HG03095 (cell line): ENCODE data around the gene SLC6A13.

ENCODE experiments used
- ATAC-seq: cut with Tn5 transposase; IDR thresholded peaks from one replicate; pipeline ENCODE4 v1.9.1; 2021; ENCODE audit warnings: moderate library complexity; ENCODE audit not compliant: unreplicated experiment

The SLC6A13 gene

DNA sequence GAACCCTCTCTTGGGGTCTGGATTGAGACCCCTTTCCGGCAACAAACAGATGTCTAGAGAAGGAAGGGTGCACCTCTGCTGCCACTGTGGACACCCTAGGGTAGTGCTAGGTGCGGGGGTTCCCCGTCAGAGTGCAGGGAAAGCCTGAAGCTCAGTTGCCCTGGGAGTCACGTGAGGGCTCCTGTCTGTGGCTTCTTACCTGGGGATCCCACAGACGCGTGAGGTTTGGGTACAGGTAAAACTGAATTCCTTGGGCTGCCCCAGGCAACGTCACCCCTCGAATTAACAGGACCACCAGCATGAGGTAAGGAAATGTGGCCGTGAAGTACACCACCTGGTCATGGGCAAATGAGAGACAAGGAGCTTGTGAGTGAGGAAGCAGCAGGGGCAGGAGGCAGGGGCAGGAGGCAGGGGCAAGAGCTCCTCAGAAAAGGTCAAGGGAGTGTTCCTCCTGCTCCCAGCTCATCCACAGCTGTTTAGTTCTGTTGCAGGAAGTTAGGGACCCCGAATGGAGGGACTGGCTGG, 27.7 kb downstream of the SLC6A13 start:
- no peak for ATAC-seq

DNA sequence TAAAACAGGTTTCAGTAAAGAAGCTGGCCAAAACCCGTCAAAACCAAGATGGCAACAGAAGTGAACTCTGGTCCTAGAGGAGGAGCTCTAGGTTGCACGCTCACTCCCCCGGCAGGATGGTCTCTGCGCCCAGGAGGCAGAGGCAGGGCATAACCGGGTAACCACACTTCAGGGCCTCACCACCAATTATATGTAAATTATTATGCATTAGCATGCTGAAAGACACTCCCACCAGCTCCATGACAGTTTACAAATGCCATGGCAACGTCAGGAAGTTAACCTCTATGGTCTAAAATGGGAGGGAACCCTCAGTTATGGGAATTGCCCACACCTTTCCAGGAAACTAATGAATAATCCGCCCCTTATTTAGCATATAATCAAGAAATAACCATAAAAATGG, 28.6 kb downstream of the SLC6A13 start:
- no peak for ATAC-seq

DNA sequence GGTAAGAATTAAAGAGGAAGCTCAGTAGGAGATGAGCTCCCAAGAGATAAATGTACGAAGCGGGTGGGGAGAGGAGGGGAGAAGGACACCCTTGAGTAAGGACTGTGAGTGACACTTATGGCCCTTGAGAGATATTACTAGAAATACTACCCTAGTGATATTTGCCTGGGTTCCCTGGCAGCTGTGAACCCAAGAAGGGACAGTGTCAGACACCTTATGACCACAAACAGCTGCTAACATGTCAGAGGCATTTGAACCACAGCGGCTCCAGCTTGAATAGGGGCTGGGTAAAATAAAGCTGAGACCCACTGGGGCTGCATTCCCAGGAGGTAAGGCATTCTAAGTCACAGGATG, 29.0 kb downstream of the SLC6A13 start:
- no peak for ATAC-seq

DNA sequence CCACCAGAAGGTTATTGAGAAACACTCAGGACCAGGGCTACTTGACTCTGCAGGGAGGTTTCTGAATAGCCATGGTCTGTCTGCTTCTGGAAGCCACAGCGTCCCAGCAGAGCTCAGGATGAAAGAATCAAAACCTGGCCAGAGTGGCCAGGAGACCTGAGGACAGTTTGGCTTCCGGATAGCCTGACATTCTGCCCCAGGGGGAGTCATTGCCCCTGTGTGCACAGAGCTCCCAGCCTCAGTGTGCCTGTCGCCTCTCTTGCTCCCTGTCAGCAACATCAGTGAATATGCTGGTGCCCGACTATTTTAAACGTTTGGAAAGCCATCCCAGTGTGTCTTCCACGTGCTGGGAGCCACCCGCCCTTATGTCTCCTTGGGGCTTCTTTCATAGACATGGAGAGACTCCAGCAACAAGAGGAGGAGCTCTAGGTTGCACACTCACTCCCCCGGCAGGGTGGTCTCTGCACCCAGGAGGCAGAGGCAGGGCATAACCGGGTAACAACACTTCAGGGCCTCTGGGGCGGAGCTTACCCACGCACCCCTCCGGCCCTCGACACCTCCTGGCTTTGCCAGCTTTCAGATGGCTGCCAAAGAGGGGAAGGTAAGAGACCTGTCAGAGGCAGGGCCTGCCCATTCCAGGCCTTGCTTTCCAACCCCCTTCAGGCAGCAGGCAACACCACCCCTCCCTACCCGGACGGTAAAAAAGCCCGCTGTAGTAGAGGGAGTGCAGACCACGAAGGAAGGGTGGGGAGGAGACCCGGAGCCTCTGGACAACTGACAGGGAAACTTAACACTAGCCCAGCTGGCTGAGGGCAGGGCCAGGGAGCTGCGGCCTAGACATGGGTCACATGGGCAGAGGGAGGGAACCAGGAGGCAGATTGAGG, 29.7 kb downstream of the SLC6A13 start:
- no peak for ATAC-seq

DNA sequence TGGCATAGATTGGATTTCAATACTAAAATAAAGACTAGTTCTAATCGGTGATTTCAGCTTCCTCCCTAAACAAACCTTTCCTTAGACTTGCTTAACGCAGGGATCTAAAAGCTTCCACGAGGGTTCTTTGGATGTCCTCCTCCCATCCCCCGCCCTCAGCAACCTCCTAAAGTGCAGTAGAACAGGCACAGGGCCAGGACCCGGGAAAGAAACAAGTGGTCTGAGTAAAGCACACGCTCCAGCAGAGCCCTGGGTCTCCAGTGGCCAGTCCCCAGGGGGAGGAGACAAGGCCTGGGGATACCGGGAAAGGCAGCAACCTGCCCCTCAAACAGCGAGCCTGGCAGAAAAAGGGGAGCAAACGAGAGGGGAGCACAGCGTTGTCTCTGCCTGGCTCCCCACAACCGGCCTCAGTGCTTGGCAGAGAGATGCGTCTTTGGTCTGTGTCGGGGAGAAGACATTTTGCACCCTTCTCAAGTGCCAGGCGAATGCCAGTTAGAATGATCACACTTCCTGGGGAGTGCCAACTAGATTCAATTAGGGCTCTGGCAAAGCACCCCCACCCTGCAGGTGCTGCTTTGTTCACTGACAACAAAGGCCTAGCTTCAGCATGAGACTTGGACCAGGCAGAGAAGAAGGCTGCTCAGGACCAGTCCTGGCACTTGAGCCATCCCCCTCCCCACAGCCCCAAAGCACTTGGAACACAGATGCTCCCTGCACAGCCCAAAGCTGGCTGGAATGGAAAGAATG, 31.5 kb downstream of the SLC6A13 start:
- ATAC-seq, result no peak

DNA sequence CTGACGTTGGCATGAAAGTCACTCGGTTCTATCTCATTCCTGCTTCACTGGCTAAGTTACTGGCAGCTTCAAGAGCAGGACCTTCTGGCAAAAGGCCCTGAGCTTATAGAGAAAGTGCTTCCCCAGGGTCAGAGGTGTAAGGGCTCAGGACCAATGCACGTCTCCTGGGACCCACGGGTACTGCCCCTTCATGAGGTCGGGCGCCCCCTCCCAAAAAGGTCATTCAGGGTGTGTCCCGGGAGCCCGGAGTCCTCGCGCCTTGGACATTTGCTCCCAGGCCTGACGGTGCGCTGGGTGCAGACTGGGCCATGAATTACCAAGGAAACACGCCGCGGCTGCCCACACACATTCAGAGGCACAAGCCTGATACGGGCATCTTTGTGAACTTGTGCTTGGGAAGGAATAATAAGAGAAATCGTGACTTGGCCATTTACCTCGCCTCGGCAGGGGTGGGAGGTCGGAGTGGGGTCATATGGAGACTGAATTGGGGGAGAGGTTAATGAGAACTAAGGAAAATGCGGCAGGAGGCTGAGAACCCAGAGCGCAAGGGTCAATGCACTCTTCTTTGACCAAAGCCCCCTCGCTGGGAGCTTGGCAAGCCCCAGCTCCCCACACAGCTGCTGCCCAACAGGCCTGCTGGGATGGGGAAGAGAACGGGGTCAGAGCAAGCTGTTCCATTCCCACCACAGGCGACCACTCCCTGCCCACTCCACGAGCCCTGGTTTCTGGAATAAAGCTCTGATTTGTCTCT, 33.0 kb downstream of the SLC6A13 start:
- no peak for ATAC-seq

DNA sequence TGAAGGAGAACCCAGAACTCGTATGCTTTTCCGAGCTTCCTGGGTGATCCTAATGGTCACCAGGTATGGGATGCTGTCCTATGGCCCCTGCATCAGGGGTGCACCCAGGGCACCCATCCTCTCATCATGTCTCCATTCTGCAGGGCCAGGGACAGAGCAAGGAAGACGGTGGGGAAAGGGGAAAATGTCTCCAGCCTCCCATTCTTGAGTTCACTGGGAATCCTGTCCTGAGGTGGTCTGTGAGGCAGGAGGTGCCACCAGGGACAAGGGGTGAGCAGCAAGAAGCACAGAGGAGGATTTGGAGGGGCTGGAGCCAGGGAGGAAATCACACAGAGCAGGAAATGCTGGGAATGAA, 33.8 kb downstream of the SLC6A13 start:
- ATAC-seq, result no peak

DNA sequence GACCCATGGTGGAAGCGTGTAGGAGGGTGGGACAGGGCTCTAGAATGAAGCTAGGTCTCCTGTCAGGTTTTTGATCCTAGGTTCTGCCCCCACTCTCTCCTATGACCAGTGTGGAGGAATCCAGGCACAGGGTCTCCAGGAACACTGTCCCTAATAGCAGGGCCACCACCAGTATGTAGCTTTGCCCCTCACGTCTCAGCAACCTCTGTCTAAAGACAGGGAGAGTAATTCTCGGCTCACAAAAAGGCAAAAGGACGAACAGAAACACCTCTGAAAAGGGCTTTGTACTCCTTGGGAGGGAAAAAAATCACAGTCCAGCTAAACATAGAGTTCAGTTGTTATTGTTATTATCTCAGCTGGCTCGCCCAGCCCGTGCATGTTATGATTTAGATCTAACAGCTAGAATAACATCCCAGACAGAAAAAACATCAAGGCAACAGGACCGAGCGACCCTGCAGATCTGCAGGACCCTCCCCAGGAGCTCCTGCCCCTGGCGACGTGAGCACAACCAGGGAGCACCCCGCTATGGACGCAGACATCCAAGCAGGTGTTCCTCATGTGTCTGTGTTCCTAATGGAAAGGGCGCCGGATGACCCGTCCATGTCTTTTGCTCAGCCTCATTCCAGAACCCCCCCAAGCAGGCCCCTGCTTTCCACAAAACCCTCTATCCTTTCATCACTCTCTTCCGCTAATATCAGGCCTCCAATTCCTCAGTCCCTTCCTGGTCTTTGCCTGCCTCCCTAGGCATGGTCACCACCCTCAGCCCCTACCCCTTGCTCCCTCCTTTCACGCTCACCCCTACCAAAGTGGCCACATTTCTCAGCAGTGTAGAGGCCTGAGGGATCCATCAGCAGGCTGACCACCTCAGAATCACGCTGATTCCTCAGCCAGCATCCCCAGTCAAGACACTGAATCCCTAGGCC, 34.5 kb downstream of the SLC6A13 start:
- ATAC-seq, result no peak

DNA sequence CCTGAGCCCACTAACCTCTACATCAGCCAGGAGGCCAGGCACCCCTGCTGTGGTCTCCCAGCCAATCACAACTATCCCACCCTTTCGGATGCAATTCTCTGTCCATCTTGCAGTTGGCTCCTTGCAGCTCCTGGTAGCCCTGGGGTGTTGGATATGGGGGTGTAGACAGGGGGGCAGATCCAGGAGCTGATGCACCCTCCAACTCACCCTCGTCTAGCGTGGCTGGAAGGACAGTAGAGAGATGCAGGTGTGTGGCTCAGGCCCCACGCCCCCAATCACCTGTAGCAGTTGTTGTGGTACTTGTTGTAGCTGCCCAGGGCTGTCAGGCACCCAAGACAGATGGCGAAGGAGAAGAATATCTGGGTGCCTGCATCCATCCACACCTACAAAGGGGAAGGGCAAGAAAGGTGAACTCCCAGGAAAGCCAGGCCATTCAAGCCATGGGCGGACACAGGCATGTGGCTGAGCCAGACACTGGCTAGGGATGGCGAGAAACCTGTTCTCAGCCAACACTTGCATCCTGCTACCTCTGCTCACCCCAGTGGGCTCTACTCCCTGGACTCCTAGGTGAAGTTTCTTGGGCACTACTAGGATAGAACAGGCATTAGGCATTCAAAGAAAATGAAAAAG, 35.2 kb downstream of the SLC6A13 start:
- no peak for ATAC-seq

DNA sequence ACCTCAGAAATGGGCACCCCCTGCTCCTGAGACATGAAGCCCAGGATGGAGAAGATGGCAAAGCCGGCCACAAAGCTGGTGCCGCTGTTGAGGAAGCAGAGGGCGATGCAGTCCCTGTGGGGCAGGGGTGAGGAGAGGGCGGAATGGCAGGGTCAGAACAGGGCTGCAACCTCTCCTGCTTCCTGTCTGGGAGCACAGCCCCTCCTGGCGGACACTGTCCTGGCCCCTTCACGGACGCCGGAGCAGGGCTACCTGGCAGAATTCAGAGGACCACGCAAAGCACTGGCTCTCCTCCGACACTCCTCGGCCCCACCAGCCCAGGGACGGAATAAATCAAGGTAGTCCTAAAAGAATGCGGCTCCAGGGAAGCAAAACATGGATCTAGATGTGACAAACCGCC, 36.2 kb downstream of the SLC6A13 start:
- no peak for ATAC-seq

DNA sequence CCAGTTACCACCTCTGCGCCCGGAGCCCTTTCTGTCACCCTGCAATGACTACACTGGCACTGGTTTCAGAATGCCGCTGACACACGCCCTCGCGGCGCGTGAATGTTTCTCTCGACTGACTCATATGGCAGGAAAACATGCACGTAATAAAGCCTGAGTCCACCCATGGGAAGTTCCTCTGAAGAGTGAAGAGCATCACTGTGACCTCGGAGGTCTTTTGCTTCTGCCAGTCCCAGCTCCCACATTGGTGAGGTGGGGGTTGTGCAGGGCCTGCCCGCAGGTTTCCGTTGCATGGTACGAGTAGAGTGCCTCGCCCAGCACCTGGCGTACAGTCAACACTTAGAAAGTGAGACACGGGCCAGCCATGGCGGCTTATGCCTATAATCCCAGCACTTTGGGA, 37.6 kb downstream of the SLC6A13 start:
- ATAC-seq, result no peak

DNA sequence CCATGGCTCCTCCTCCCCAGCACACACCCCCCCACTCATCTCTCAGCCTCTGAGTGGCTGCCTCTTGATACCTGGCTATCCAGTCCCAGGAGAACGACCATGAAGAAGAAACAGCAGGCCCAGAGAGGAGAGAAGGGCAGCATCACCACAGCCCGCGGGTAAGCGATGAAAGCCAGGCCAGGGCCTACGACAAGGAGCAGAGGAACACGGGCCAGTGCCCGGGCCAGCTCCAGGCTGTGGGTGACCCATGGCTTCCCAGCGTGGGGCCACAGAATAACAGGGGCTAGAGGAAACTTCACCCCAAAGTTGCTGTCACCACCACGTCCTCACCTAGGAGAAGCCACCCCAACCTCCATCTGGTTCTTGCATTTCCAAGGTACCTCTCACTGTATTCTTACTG, 38.3 kb downstream of the SLC6A13 start:
- ATAC-seq, result no peak

DNA sequence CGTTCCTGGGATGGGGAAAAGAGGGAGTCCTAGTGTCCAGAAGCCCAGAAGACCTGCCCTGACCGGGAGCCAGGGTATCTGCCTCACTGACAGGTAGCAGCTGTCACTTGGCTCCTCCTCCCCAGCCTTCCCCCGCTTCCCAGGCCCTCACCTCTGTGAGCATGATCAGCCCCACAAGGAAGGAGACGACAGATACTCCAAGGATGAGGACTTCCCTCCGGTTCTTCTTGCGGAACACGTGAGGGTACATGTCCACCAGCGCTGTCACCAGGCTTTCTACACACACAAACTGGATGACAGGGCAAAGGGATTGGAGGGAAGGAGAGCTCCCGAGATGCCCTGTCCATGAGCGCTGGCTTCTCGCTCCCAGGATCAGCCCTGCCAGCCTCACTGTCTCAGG, 38.8 kb downstream of the SLC6A13 start:
- no peak for ATAC-seq

DNA sequence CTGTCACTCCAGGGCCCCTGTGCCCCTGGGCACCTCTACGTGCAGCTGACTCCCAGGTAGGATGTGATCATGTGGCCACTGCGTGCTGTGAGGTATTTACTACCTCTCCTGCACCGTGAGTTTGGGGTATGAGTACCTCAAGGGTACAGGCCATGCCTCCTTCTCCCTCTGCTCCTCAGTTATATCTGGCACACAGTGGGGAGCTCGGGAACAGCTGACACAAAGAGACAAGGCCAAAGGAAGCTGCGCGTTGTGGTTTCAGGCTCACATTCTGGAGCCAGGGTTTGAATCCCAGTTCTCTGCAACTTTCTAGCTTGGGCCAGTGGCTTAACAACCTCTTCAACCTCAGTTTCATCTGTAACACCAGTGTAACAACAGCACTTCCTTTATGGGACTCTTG, 40.9 kb downstream of the SLC6A13 start:
- ATAC-seq, result no peak

DNA sequence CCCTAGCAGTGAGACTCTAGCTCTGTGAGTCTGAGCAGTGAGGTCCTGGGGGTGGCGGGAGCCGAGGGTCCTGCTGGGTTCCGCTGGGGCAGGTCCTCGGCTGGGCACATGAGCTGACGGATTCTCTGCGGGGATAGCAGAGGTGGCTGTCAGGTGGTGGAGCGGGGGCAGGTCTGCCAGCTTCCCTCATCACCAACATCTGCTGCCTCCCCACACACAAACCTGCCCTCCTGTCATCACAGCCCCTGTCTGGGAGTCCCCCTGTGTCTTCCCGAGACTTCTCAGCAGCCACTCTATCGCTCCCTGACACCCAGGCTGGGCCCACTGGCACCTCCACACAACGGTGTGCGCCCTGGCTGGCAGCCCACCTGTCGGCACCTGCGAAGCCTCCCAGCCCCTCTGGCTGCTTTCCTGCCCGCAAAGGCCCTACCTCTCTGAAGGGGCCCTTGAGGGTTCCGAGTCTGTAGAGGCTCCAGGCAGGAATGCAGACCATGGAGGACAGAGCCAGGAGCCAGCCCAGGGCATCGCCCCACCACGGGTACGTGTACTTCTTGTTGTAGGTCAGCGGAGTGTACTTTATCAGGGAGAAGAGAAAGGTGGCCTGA, 41.6 kb downstream of the SLC6A13 start:
- no peak for ATAC-seq

DNA sequence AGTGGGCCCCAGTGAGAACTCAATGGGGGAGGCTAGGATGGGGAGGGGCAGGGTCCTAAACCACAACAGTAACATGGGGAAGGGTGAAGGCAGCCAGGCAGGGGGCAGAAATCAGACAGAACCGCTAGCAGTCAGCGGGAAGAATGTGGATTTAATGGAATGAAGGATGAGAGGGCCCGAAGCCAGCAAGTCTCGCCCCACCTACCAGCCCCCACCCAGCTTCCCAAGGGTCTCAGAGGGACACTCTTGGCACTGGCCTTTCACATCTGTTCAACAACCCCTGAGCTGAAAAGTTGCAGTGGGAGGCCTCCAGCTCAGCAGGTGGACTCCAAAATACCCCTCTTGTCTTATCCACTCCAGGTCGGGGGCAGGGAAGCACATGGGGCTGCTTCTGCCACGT, 42.1 kb downstream of the SLC6A13 start:
- ATAC-seq, result no peak

DNA sequence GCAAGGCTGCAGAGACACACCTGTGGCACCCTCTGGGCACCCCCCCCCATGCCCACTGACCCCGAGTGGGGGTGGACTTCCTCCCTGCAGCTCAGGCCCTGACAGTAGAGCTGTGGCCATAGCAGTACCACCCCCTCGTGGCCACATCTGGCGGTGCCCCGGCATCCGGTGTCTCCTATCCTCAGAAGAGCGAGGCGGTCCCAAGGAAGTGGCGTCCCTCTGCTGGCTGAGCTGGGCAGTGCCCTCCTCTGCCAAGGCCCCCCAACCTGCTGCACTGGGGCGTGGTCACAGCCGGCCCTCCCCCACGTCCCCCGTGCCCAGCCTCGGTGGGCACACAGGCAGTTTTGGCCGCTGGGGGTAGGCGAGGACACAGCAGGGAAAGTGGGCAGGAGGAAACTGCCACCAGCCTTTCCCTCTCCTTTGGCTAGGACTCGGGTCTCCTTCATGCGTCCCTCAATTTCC, 42.7 kb downstream of the SLC6A13 start:
- ATAC-seq, result no peak

DNA sequence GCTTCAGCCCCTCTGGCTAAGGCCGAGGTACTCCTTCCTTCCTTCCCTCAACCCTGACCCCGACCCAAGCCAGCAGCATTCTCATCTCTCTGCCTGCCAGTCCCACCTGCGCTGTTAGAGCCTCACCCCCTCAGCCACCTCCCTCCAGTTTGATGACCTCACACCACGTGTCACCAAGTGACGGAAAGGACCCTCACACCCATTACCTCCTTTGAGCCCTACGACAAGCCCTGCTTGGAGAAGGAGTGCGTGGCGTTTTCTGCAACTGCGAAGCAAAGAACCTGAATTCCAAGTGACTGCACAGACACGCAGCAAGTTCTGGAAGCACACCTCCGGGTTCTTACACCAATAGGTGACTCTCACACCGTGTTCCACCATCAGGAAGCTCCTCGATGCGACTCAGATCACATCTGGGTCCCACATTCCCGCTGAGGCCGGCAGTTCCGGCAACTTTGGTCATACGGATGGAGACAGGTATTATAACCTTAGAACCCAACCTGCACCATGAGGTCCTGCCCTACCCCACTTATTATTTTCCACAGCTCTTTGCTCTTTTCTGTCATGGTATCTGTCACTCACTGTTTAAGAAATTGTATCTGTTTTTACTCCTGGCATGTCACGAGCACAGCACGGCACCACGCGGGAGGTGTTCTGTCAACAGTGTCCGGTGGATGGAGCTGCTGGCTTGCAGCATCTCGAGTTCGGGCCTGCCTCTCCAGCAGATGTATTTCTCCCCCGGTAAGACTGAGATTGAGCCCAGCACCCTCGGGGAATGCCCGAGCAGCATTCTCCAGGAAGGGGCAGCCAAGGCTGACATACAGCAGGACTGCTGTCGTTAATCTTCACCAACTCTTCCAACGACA, 43.7 kb downstream of the SLC6A13 start:
- ATAC-seq, result no peak

DNA sequence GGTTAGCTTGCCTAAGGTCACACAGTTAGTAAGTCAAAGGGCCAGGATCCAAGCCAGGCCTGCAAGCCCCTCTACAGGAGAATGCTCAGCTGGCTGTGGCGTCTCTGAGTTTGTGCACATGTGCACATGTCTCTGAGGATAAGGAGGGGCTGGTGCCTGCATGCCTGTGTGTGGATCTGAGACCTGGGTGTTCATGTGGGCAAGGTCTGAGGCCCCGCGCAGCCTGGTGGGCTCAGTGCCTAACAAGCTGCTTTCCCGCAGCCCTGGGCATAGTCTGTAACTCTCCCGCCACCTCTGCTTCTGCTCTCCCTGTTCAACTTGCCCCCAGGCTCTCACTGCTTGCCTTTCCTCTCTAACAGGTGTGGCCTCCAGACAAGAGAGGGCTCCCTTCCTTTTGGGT, 44.4 kb downstream of the SLC6A13 start:
- no peak for ATAC-seq
